ENCODE data around the gene TRIM37. TPM values are rescaled to one million over a fixed set of nuclear protein-coding genes. Genes with fewer than 3 reads are reported as not detected.

TRIM37 gene
- total and polyA plus RNA-seq, 2 of the 8 experiments (the other 6 are each of a cell fraction or from before 2014, with no cell fraction given): 38.2 to 57.0 TPM

DNA sequence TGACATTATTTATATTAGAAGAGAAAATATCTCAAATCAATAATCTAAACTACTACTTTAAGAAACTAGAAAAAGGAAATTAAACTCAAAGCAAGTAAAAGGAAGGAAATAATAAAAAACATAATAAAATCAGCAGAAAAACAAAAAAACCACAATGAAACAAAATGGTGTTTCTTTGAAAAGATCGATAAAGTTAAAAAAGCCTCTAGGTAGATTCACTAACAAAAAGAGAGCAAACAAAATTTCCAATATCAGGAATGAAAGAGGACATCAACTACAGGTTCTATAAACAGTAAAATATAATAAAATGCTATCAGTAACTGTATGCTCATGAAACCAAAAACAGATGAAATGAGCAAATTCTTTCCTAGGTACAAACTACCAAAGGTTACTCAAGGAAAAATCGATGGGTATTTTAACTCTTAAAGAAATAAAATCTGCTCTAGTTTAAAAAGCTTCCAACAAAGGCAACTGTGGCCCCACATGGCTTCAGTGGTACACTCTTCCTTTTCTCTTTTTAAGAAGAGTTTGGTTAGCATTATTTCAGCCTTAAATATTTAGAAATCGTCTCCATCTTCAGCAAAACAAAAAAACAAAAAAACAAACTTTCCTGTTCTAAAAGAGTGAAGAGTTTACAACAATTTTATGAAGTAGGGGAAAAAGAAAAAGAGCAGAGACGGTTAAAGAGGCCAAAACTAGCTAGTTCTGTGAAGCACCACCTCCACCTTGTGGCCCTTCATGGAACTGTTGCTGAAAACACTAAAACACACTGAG is 102.2 kb downstream of the TRIM37 start:
- no peaks in the 10 kb centered on the region for H3K27me3 ChIP-seq (replicated peaks in 1 of 4; ENCODE audit: control insufficient read depth in 3 of 4, extremely low read depth in 1 of 4, insufficient read depth in 3 of 4, low read length in 3 of 4)
- no peak overlapping the region for H3K27ac ChIP-seq (ENCODE audit: low read depth, low read length)
- H3K79me2 ChIP-seq (ENCODE audit: control insufficient read depth in 1 of 2, insufficient read depth in 2 of 2, low read length in 2 of 2): no peaks in the 10 kb centered on the region
- no peak overlapping the region for H2AK5ac ChIP-seq (ENCODE audit: low read depth, low read length)
- no peak overlapping the region for H3K4me2 ChIP-seq (ENCODE audit: insufficient read depth in 1 of 2, low read depth in 2 of 2, low read length in 2 of 2)
- no peak overlapping the region for H2BK15ac ChIP-seq (ENCODE audit: low read length)
- no peaks in the 10 kb centered on the region for H4K20me1 ChIP-seq (replicated peaks in 1 of 2; ENCODE audit: control insufficient read depth in 1 of 2, insufficient read depth in 2 of 2, low read length in 2 of 2)
- H3K9ac ChIP-seq (replicated peaks in 1 of 4; ENCODE audit: extremely low read depth in 1 of 4, low read depth in 3 of 4, low read length in 3 of 4): no peak overlapping the region
- H2BK12ac ChIP-seq (ENCODE audit: low read depth, low read length): no peak overlapping the region
- H2AFZ ChIP-seq (ENCODE audit: low read length): no peak overlapping the region
- peak; percentile 10 to 79 for DNase-seq (ENCODE audit: low read depth in 1 of 2, low spot score in 2 of 2)
- no peaks in the 10 kb centered on the region for H3K23me2 ChIP-seq (ENCODE audit: low read depth, low read length)
- peaks cover 0 to 8% (median 4%) of the 10 kb centered on the region in 4 experiments; a peak in 3 of 8 replicates for H3K36me3 ChIP-seq (ENCODE audit: control insufficient read depth in 2 of 4, insufficient read depth in 4 of 4, low read length in 3 of 4)
- no peak overlapping the region for H3K14ac ChIP-seq (ENCODE audit: insufficient read length)
- no peak overlapping the region for H3K4ac ChIP-seq (replicated peaks; ENCODE audit: insufficient read length, low read depth, low read length)
- H3K9me3 ChIP-seq (ENCODE audit: insufficient read depth in 2 of 2, low read depth in 1 of 2, low read length in 1 of 2): no peaks in the 10 kb centered on the region
- no peak overlapping the region for H2BK120ac ChIP-seq (replicated peaks; ENCODE audit: low read depth, low read length)
- TF ChIP-seq EZH2 (IDR thresholded peaks at IDR 0.05; ENCODE audit: low read depth, low read length, severe bottlenecking) (no peak), CTCF (IDR thresholded peaks at IDR 0.05; ENCODE audit: control extremely low read depth in 1 of 3, insufficient read depth in 1 of 3, low read depth in 1 of 3, low read length in 3 of 3) (peak in 2 of 3 experiments; percentile 81 to 89; a peak in 3 of 4 replicates), KDM4A (IDR thresholded peaks at IDR 0.05; ENCODE audit: low read depth, low read length, severe bottlenecking) (no peak), FOSL1 (IDR thresholded peaks at IDR 0.05; ENCODE audit: insufficient read depth, low read depth, low read length) (no peak), RAD21 (IDR thresholded peaks at IDR 0.05 in 1 of 2, conservative IDR thresholded peaks at IDR 0.05 in 1 of 2; ENCODE audit: low read depth in 2 of 2, low read length in 2 of 2) (peak; percentile 97 to 98), CBX5 (IDR thresholded peaks at IDR 0.05; ENCODE audit: low read depth, low read length) (no peak)
- H2BK20ac ChIP-seq (ENCODE audit: low read length): no peak overlapping the region
- peak; percentile 96 for FAIRE-seq
- H4K8ac ChIP-seq (ENCODE audit: extremely low read depth, insufficient read depth, low read length): no peak overlapping the region
- WGBS, 2 experiments (ENCODE audit: extremely low coverage in 1 of 2, insufficient coverage in 1 of 2, insufficient read length in 1 of 2, insufficient replicate concordance in 2 of 2, low coverage in 1 of 2, low lambda C conversion rate in 2 of 2, missing lambda C conversion rate in 1 of 2): 32% methylated on average over 4 of the region's 4 CpGs; no CpG with 5 or more reads in 1 of the 2 experiments
- H3K4me1 ChIP-seq (replicated peaks in 1 of 4; ENCODE audit: control insufficient read depth in 3 of 4, insufficient read depth in 4 of 4, low read length in 3 of 4): no peaks in the 10 kb centered on the region
- H4K5ac ChIP-seq (ENCODE audit: insufficient read length, low read depth, low read length): peak overlapping the region; percentile 77
- no peak overlapping the region for H4K91ac ChIP-seq (replicated peaks; ENCODE audit: insufficient read length, low read length)
- no peak overlapping the region for H3K56ac ChIP-seq (replicated peaks; ENCODE audit: insufficient read length, low read depth, low read length)
- ChIA-PET POLR2A (ENCODE audit: partially characterized antibody) (interaction anchor here (0.6 to 1.4 kb wide), 7 partner anchors 237 to 474 kb away, joined by 3 to 7 read pairs (median 3); no protein-coding TSS in a partner anchor), CTCF (ENCODE audit: partially characterized antibody) (interaction anchor here (0.7 to 3.1 kb wide), 27 partner anchors 11 to 477 kb away, joined by 3 to 28 read pairs (median 4); no protein-coding TSS in a partner anchor)
- H3K18ac ChIP-seq (ENCODE audit: extremely low read depth, low read length): no peak overlapping the region
- no peaks in the 10 kb centered on the region for H3K79me1 ChIP-seq (ENCODE audit: low read depth, low read length)
- H3K4me3 ChIP-seq (ENCODE audit: extremely low read depth in 1 of 4, insufficient read depth in 2 of 4, low read depth in 3 of 4, low read length in 4 of 4): no peak overlapping the region
- no peak overlapping the region for H3K23ac ChIP-seq (ENCODE audit: insufficient read length)
- no peak overlapping the region for H2BK5ac ChIP-seq (ENCODE audit: low read depth, low read length)

Measured in H1 (cell line).